ENCODE data around the gene RBFOX1.

The RBFOX1 gene

GRCh38 chr16:7713244-7713643, 380.6 kb downstream of the RBFOX1 start:
- DNase-seq: no peak

GRCh38 chr16:7714775-7715174, 382.1 kb downstream of the RBFOX1 start:
- DNase-seq: no peak

GRCh38 chr16:7716660-7717550, 384.3 kb downstream of the RBFOX1 start:
- DNase-seq: no peak

- no peak for DNase-seq
Observed at GRCh38 chr16:7722761-7723160, 390.1 kb downstream of the RBFOX1 start.

- no peak for DNase-seq
Observed at GRCh38 chr16:7731141-7731540, 398.5 kb downstream of the RBFOX1 start.

- DNase-seq: no peak
Observed at GRCh38 chr16:7736138-7736665, 403.6 kb downstream of the RBFOX1 start.

GRCh38 chr16:7742626-7743025, 410.0 kb downstream of the RBFOX1 start:
- no peak for DNase-seq

GRCh38 chr16:7744546-7745264, 412.1 kb downstream of the RBFOX1 start:
- DNase-seq: no peak

GRCh38 chr16:7745276-7745675, 412.6 kb downstream of the RBFOX1 start:
- no peak for DNase-seq

GRCh38 chr16:7746941-7747340, 414.3 kb downstream of the RBFOX1 start:
- no peak for DNase-seq

GRCh38 chr16:7748522-7748921, 415.9 kb downstream of the RBFOX1 start:
- DNase-seq: no peak

GRCh38 chr16:7755347-7755882, 422.8 kb downstream of the RBFOX1 start:
- no peak for DNase-seq

Measured in hematopoietic multipotent progenitor cell treated with erythropoietin and hydrocortisone succinate and interleukin-3 and kit ligand, for 8 days (in vitro differentiated cells).